HG03442 (cell line): ENCODE data around the gene DGKB.

Experiments used
- ATAC-seq: cut with Tn5 transposase; IDR thresholded peaks from one replicate; pipeline ENCODE4 v1.9.1; 2021; ENCODE audit warnings: mild to moderate bottlenecking, moderate library complexity; ENCODE audit not compliant: unreplicated experiment

The DGKB gene

GRCh38 chr7:14600766-14601367, 301.7 kb downstream of the DGKB start:
- no peak for ATAC-seq

- no peak for ATAC-seq
Observed at GRCh38 chr7:14598978-14599377, 303.6 kb downstream of the DGKB start.

GRCh38 chr7:14596421-14596820, 306.1 kb downstream of the DGKB start:
- no peak for ATAC-seq

GRCh38 chr7:14590206-14590605, 312.3 kb downstream of the DGKB start:
- no peak for ATAC-seq

- no peak for ATAC-seq
Observed at GRCh38 chr7:14585232-14585631, 317.3 kb downstream of the DGKB start.

GRCh38 chr7:14583518-14583917, 319.0 kb downstream of the DGKB start:
- no peak for ATAC-seq

- no peak for ATAC-seq
Observed at GRCh38 chr7:14582010-14582409, 320.5 kb downstream of the DGKB start.

- no peak for ATAC-seq
Observed at GRCh38 chr7:14579971-14580370, 322.6 kb downstream of the DGKB start.

GRCh38 chr7:14576578-14576977, 326.0 kb downstream of the DGKB start:
- ATAC-seq, result no peak

GRCh38 chr7:14570750-14571607, 331.6 kb downstream of the DGKB start:
- no peak for ATAC-seq

- no peak for ATAC-seq
Observed at GRCh38 chr7:14552060-14552459, 350.5 kb downstream of the DGKB start.

GRCh38 chr7:14551310-14551709, 351.2 kb downstream of the DGKB start:
- ATAC-seq, result no peak

GRCh38 chr7:14542624-14543023, 359.9 kb downstream of the DGKB start:
- ATAC-seq, result no peak

- ATAC-seq, result no peak
Observed at GRCh38 chr7:14521183-14521582, 381.4 kb downstream of the DGKB start.

GRCh38 chr7:14510268-14510667, 392.3 kb downstream of the DGKB start:
- no peak for ATAC-seq

GRCh38 chr7:14507617-14508016, 394.9 kb downstream of the DGKB start:
- no peak for ATAC-seq

- ATAC-seq, result no peak
Observed at GRCh38 chr7:14505906-14506305, 396.6 kb downstream of the DGKB start.

- no peak for ATAC-seq
Observed at GRCh38 chr7:14504134-14504533, 398.4 kb downstream of the DGKB start.

GRCh38 chr7:14503623-14504022, 398.9 kb downstream of the DGKB start:
- no peak for ATAC-seq

- ATAC-seq, result no peak
Observed at GRCh38 chr7:14501436-14501835, 401.1 kb downstream of the DGKB start.

- ATAC-seq, result no peak
Observed at GRCh38 chr7:14497390-14497789, 405.2 kb downstream of the DGKB start.

- ATAC-seq, result no peak
Observed at GRCh38 chr7:14495633-14496032, 406.9 kb downstream of the DGKB start.
